GM21737 (cell line): ENCODE measurements around the gene RELN.

Experiments
- ATAC-seq: cut with Tn5 transposase; IDR thresholded peaks from one replicate; pipeline ENCODE4 v1.9.1; 2021; ENCODE audit warnings: mild to moderate bottlenecking, moderate library complexity; ENCODE audit not compliant: unreplicated experiment

RELN gene

DNA sequence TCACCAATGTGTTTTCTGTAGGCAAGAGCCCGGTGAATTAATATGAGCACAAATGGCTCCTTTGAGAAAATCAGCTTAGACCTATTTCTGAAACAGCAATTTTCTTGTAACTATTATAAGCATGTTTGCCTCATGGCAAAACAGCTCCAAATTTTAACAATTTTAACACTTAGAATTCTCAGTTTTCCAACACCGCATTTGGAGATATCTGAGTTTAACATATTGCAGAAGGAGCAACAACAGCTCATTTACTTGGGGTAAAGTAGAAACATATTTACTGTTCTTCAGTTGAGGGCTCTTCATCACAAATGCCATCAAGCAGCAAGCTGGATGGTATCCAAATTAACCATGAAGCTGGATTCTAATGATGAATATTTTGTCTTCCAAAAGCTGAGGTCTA is 409.4 kb downstream of the RELN start:
- ATAC-seq, result no peak

DNA sequence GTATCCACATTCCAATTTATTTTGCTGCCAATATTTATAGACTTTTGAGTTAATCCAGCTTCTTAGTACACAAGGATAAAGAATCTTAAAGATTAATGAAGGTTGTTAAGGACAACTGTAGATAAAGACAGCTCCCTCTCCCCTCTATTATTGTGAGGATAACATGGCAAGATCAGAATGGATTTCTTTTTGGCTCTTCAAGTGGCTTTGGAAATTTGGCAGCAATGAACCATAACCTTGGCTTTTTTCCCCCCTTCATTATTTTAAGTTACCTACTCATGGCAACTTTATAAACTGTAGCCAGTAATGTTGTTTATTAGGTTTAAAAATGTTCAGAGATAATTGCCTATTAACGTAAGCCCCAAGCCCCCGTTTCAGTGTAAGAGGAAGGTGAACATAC is 412.4 kb downstream of the RELN start:
- no peak for ATAC-seq

DNA sequence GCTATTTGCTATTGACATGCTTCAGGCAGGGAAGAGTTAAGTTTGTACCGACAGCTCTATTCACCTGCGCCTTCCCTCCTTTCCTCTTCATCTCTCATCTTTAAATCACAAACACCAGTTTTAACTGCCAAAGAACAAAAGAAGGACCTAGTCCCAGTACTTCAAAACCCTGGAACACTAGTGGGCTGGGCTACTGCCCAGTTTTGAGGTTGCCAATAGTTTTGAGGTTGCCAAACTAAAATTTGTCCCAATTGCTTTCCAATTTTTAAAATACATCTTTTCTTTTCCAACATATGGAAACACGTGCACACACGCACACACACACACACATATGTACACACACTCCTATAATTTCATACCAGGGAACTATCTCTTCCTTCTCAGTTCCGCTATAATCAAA is 412.8 kb downstream of the RELN start:
- no peak for ATAC-seq

DNA sequence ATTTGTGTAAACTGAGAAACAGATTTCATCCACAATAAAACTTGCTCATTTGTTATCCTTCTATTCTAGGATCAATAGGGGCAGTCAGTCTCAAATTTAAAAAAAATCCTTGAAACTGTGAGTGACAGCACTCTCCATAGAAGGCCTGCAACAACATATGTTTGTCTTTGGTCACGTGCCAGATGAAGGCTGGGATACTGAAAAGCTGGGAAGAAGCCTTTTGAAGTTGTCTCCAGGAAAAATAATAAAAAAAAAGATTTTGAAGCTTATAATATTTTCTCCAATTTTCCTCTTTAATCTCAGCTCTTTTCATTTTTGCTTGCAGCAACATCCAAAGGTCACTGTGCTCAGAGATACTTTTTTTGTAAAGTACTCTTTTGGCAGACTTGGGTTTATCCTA is 414.9 kb downstream of the RELN start:
- no peak for ATAC-seq

GRCh38 chr7:103573479-103574058 is 415.9 kb downstream of the RELN start:
- no peak for ATAC-seq

DNA sequence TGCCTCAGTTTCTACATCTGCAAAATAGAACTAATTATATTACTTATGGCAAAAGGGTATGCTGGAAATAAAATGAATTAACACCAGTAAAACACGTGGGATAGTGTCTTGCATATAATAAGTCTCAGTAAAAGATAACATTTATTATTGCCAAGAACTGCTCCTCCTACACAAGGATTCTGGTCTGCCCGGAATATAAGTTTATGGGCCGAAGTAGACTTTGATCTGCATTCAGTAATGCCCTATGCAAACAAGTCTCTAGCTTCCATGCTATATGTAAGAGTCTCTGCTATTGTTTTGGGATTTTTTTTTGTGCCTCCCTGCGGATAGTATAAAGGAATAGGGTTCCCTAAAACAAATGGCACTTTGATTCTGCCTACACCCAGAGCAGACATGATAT is 417.9 kb downstream of the RELN start:
- no peak for ATAC-seq

- no peak for ATAC-seq
Observed at GRCh38 chr7:103569621-103570305, 419.7 kb downstream of the RELN start.

DNA sequence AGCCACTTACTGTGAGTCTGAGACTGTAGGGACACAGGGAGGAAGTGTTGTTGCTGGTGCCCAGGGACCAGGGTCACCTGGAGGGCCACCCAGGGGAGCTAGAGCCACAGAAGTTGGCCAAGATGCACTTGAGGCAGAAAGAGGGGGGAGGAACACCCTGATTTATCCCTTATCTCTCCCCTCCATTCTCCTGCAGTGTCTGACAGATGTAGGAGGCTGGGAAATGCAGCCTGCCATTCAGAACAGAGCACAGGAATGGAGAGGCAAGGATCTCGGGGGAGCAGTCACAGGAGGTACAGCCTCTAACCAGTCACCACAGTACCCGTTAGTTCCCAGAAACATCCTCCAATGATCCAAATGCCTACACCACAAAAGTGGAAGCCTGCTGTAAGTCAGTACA is 425.0 kb downstream of the RELN start:
- no peak for ATAC-seq

DNA sequence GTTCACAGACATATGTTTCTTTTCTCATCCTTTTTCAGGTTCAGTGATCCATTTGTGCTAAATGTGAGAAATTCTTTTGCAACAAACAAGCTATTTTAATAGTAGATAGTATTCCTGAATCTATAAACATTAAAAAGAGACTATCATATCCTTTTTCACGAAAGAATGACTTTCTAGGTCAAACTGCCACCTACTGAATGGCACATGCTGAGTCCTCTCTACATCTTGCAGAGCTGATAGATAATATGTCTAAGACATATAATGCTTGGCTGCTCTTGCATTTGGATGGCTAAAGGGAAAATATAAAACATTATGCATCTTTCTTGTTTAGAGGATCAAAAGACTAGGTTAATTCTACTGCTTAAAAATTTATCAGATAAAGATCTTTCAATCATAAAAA is 429.3 kb downstream of the RELN start:
- no peak for ATAC-seq

DNA sequence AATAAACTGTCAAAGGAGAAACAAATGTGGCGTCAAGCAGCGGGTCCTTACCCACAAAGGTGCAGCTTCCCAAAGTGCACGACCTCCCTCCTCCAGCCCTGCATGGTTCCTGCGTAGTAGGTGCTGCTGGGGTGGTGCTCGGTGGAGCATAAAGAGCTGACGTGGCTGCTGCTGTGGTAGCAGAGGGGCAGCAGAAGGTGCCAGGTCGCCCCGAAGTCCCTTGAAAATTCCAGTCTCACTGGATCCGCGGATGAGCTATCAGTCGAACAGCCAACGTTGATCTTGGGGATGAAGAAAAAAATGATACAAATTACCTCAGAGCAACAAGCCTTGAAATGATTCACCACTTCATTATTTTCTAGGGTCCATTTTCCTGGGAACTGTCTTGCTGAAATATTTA is 438.4 kb downstream of the RELN start:
- ATAC-seq, result no peak

DNA sequence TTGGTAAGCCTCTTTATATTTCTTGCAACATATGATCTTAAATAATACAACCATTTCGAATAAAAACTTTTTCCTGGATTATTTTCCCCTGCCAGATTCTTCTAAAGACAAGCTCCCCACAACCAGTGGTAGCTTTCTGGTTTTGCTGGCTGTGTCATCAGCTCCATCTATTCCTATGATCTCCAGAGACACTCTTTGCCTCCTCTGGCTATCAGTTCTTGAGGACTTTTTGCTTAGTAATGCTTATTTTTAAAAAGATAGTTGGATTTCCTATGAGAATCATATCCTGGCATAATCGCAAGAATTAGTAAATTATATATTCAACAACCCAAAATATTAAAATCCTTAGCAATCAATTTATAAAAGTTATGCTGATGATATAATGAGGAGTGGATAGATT is 439.7 kb downstream of the RELN start:
- no peak for ATAC-seq

GRCh38 chr7:103547451-103548284 is 441.8 kb downstream of the RELN start:
- no peak for ATAC-seq

DNA sequence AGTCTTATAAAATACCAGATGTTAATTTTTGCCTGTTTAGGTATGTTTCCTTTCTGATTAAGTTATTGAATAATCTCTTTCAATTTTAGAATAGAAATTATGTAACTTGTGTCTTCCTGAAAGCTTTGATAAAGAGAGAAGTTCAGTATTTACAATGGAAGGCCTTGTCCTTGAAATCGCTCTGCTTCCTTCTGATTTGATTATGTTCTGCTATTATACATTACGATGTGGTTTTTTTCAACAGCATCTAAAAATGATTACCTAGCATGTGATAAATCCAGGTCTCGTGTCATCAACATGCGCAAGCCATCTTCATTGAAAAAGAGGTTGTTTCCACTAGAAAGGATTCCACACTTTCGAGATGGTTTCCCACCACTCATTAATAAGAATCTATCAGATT is 447.0 kb downstream of the RELN start:
- no peak for ATAC-seq

GRCh38 chr7:103541947-103542346 is 447.5 kb downstream of the RELN start:
- ATAC-seq, result no peak

DNA sequence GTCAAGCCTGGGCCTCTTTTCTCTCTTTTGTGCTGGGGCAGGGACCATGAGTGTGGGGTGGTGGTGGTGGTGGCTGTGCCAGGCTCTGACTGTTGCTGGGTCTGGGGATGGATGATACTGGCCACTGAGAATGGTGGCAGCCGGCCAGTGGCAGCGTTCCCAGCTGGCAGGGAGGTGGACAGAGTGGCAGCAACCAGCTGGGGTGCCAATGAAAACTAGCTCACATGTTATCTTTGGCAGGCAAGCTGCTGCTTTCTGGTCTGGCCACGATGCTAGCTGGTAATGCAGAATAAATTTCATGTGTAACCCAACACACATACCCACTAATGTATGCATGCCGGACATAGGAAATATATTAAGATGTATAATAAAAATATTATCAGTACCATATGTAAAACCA is 448.4 kb downstream of the RELN start:
- no peak for ATAC-seq

- no peak for ATAC-seq
Observed at GRCh38 chr7:103540338-103540737, 449.1 kb downstream of the RELN start.

GRCh38 chr7:103539875-103540274 is 449.6 kb downstream of the RELN start:
- no peak for ATAC-seq

- ATAC-seq, result no peak
Observed at GRCh38 chr7:103538964-103539709, 450.3 kb downstream of the RELN start.

GRCh38 chr7:103533761-103534160 is 455.7 kb downstream of the RELN start:
- ATAC-seq, result no peak

DNA sequence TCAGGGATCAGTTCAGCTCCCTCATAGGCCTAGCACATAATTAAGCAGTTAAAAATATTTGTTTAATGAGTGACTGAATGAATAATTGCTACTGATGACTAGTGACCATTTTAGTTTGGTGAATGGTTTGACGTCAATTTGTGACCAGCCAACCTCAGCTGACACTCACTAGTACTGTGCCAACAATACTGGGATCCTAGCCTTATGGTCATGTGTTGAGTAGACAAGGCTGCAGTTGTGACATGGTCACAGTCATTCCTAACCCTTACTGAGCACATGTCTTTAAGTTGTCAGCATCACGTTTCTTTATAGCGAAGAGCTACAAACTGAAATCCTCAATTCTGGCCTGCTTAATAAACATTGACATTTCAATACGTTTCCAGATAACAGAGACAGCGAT is 456.5 kb downstream of the RELN start:
- no peak for ATAC-seq

- no peak for ATAC-seq
Observed at GRCh38 chr7:103528152-103528551, 461.3 kb downstream of the RELN start.
